Lower leg skin (tissue), 4 donors: ENCODE results near the gene FST. TPM values are rescaled to one million over a fixed set of nuclear protein-coding genes. Genes with fewer than 3 reads are reported as not detected.

Experiments
- DNase-seq, 2 donors: peaks; one replicate each; pipeline ENCODE4 v3.0.0-alpha.2; 2019; ENCODE audit warnings: low spot score in 2 of 2
- H3K4me3 ChIP-seq: fragments of 200-600 bp; sonication (generic); 2 replicates; pipeline ENCODE4 v1.5.1; 2017; ENCODE audit warnings: mild to moderate bottlenecking, low read depth; ENCODE audit not compliant: poor library complexity, severe bottlenecking
- CTCF ChIP-seq, 3 donors: fragments of 450-650 bp; IDR thresholded peaks; one replicate each; pipeline ENCODE4 v1.5.1; 2016; ENCODE audit warnings: antibody characterized with exemption in 3 of 3, mild to moderate bottlenecking in 3 of 3, moderate library complexity in 2 of 3
- POLR2A ChIP-seq, 2 donors: fragments of 450-650 bp; IDR thresholded peaks; one replicate each; pipeline ENCODE4 v1.6.1; 2016 to 2017; ENCODE audit warnings: antibody characterized with exemption in 2 of 2, mild to moderate bottlenecking in 1 of 2, moderate library complexity in 1 of 2
- WGBS, 2 donors: methylation state at CpG; one replicate each; pipeline ENCODE4 v1.1.5; 2018; 5-methylcytosine and 5-hydroxymethylcytosine counted together
- intact Hi-C: fragments of 100-400 bp; cut with DNase I; formaldehyde crosslinking; loops from one replicate; pipeline ENCODE4 v1.15.0; 2023; ENCODE audit warnings: low total_unique reads
- total RNA-seq, 4 donors: library from RNA; depleted of rRNA; stranded (reverse); fragments of >200 nt; gene quantifications; one replicate each; pipeline ENCODE4 v1.1.0, GENCODE V29; 2016

The FST gene
- 10 to 100 TPM in 2 of 4 donors, 1 to 10 TPM in 2; 6.1 to 14.0 (median 8.7) TPM for total RNA-seq

GRCh38 chr5:53480416-53481158 is at the start of gene FST:
Gene FST (plus strand): TSS chr5:53480629. CDS start chr5:53480792, 163 bp downstream.
- H3K4me3 ChIP-seq = peak within 1 kb of the TSS; percentile 60
- no peak for TF ChIP-seq CTCF (IDR thresholded peaks at IDR 0.05)
- no peak for TF ChIP-seq POLR2A (IDR thresholded peaks at IDR 0.05)
- intact Hi-C loops = loop anchor here (5.0 kb wide), 1 partner anchor 742 kb away; no protein-coding TSS in a partner anchor
- DNase-seq = peak in 1 of 2 donors; percentile 86
- 1% methylated on average over 34 to 64 of the region's 64 CpGs for WGBS, 2 donors

GRCh38 chr5:53431665-53432064 is 48.8 kb upstream of the FST start:
- 79 to 85% methylated on average over 6 of the region's 6 CpGs for WGBS, 2 donors
- intact Hi-C loops = no loop called here
- DNase-seq = no peak
- H3K4me3 ChIP-seq = no peak overlapping the region
- TF ChIP-seq POLR2A (IDR thresholded peaks at IDR 0.05) (no peak), CTCF (IDR thresholded peaks at IDR 0.05) (no peak)

- TF ChIP-seq POLR2A (IDR thresholded peaks at IDR 0.05) (no peak), CTCF (IDR thresholded peaks at IDR 0.05) (no peak)
- DNase-seq = no peak
- H3K4me3 ChIP-seq = no peak overlapping the region
- 34 to 45% methylated on average over 1 of the region's 1 CpG for WGBS, 2 donors
- intact Hi-C loops = no loop called here
Measured at GRCh38 chr5:53433026-53433425, 47.4 kb upstream of the FST start.

GRCh38 chr5:53434541-53434940 is 45.9 kb upstream of the FST start:
- intact Hi-C loops = no loop called here
- no peak for DNase-seq
- H3K4me3 ChIP-seq = no peak overlapping the region
- TF ChIP-seq CTCF (IDR thresholded peaks at IDR 0.05) (no peak), POLR2A (IDR thresholded peaks at IDR 0.05) (no peak)
- 41 to 50% methylated on average over 1 of the region's 1 CpG for WGBS, 2 donors

GRCh38 chr5:53436480-53437191 is 43.8 kb upstream of the FST start:
- intact Hi-C loops = no loop called here
- WGBS, 2 donors = 87 to 91% methylated on average over 2 of the region's 2 CpGs
- TF ChIP-seq POLR2A (IDR thresholded peaks at IDR 0.05) (no peak), CTCF (IDR thresholded peaks at IDR 0.05) (no peak)
- H3K4me3 ChIP-seq = no peak overlapping the region
- no peak for DNase-seq
